GM19324 (cell line): ENCODE results near the gene COBLL1.

Source experiments
- ATAC-seq: cut with Tn5 transposase; IDR thresholded peaks from one replicate; pipeline ENCODE4 v1.9.1; 2021; ENCODE audit warnings: mild to moderate bottlenecking, moderate library complexity; ENCODE audit not compliant: unreplicated experiment, low FRiP score

COBLL1 gene

GRCh38 chr2:164821338-164821737 lies 20.3 kb downstream of the COBLL1 start:
- no peak for ATAC-seq

- no peak for ATAC-seq
Measured at GRCh38 chr2:164818149-164819136, 23.2 kb downstream of the COBLL1 start.

- ATAC-seq = no peak
Measured at GRCh38 chr2:164816900-164817299, 24.7 kb downstream of the COBLL1 start.

GRCh38 chr2:164816046-164816445 lies 25.6 kb downstream of the COBLL1 start:
- no peak for ATAC-seq

GRCh38 chr2:164815071-164815793 lies 26.4 kb downstream of the COBLL1 start:
- ATAC-seq = no peak

- ATAC-seq = no peak
Measured at GRCh38 chr2:164813535-164813934, 28.1 kb downstream of the COBLL1 start.

GRCh38 chr2:164812378-164812777 lies 29.2 kb downstream of the COBLL1 start:
- no peak for ATAC-seq

- no peak for ATAC-seq
Measured at GRCh38 chr2:164811819-164812218, 29.8 kb downstream of the COBLL1 start.

- ATAC-seq = no peak
Measured at GRCh38 chr2:164810843-164811242, 30.8 kb downstream of the COBLL1 start.

- no peak for ATAC-seq
Measured at GRCh38 chr2:164808776-164809175, 32.8 kb downstream of the COBLL1 start.

GRCh38 chr2:164803776-164804466 lies 37.7 kb downstream of the COBLL1 start:
- no peak for ATAC-seq

- ATAC-seq = no peak
Measured at GRCh38 chr2:164802095-164802707, 39.4 kb downstream of the COBLL1 start.

- ATAC-seq = no peak
Measured at GRCh38 chr2:164800572-164800971, 41.1 kb downstream of the COBLL1 start.

- no peak for ATAC-seq
Measured at GRCh38 chr2:164797627-164798026, 44.0 kb downstream of the COBLL1 start.

- no peak for ATAC-seq
Measured at GRCh38 chr2:164796999-164797398, 44.6 kb downstream of the COBLL1 start.

GRCh38 chr2:164794432-164795231 lies 47.0 kb downstream of the COBLL1 start:
- ATAC-seq = no peak

- no peak for ATAC-seq
Measured at GRCh38 chr2:164794016-164794415, 47.6 kb downstream of the COBLL1 start.

GRCh38 chr2:164793529-164793928 lies 48.1 kb downstream of the COBLL1 start:
- ATAC-seq = no peak

- no peak for ATAC-seq
Measured at GRCh38 chr2:164792316-164793170, 49.1 kb downstream of the COBLL1 start.
